CD14-positive monocyte (primary cell): ENCODE measurements around the gene RAG2. TPM values are rescaled to one million over a fixed set of nuclear protein-coding genes. Genes with fewer than 3 reads are reported as not detected.

Experiments
- DNase-seq, 3 donors: peaks; one replicate each; pipeline ENCODE4 v3.0.0-alpha.2; 2011 to 2022
- H2AFZ ChIP-seq: 2 replicates; pipeline ENCODE4 v1.6.0; 2012; ENCODE audit warnings: mild to moderate bottlenecking, low read depth, low read length, inconsistent platforms; ENCODE audit not compliant: insufficient read depth, poor library complexity, severe bottlenecking
- H3K27ac ChIP-seq, 2 donors: 1 replicate in 1 of 2; 2 replicates in 1 of 2; pipeline ENCODE4 v1.5.1; 2012 to 2013; ENCODE audit warnings: low read length in 2 of 2, control low read depth in 1 of 2, inconsistent platforms in 1 of 2, low read depth in 1 of 2, mild to moderate bottlenecking in 1 of 2
- H3K27me3 ChIP-seq, 2 donors: one replicate each; pipeline versions ENCODE4 v1.6.0 to v1.6.1; 2011 to 2013; ENCODE audit warnings: low read length in 2 of 2; ENCODE audit not compliant: control insufficient read depth in 2 of 2, insufficient read depth in 2 of 2
- H3K36me3 ChIP-seq, 2 donors: replicated peaks in 1 of 2; 1 replicate in 1 of 2; 2 replicates in 1 of 2; pipeline versions ENCODE4 v1.5.1 to v1.6.1; 2012 to 2013; ENCODE audit warnings: low read length in 2 of 2, control low read depth in 1 of 2, inconsistent platforms in 1 of 2, mild to moderate bottlenecking in 1 of 2; ENCODE audit not compliant: insufficient read depth in 2 of 2, control insufficient read depth in 1 of 2
- H3K4me1 ChIP-seq, 2 donors: 1 replicate in 1 of 2; 2 replicates in 1 of 2; pipeline versions ENCODE4 v1.5.1 to v1.6.1; 2012 to 2013; ENCODE audit warnings: low read length in 2 of 2, control low read depth in 1 of 2, inconsistent platforms in 1 of 2, mild to moderate bottlenecking in 1 of 2, moderate library complexity in 1 of 2; ENCODE audit not compliant: insufficient read depth in 2 of 2, control insufficient read depth in 1 of 2
- H3K4me2 ChIP-seq: replicated peaks from 2 replicates; pipeline ENCODE3; 2012; ENCODE audit warnings: low read length, moderate library complexity, mild to moderate bottlenecking; ENCODE audit not compliant: poor library complexity, severe bottlenecking; ENCODE audit errors: extremely low read depth
- H3K4me3 ChIP-seq, 3 experiments: fragments of 200-600 bp in 1 of 3; sonication (generic) in 1 of 3; replicated peaks in 1 of 3; 1 replicate in 2 of 3; 2 replicates in 1 of 3; pipeline ENCODE4 v1.5.1; 2011 to 2013; ENCODE audit warnings: low read length in 3 of 3, mild to moderate bottlenecking in 3 of 3, control low read depth in 2 of 3, low read depth in 2 of 3, inconsistent platforms in 1 of 3, moderate library complexity in 1 of 3
- H3K79me2 ChIP-seq: 2 replicates; pipeline ENCODE4 v1.6.0; 2012; ENCODE audit warnings: mild to moderate bottlenecking, control low read depth, inconsistent platforms, low read length, moderate library complexity; ENCODE audit not compliant: insufficient read depth
- H3K9ac ChIP-seq: 2 replicates; pipeline ENCODE4 v1.6.0; 2017; ENCODE audit warnings: low read length, mild to moderate bottlenecking; ENCODE audit not compliant: insufficient read depth, poor library complexity, severe bottlenecking
- H3K9me3 ChIP-seq, 2 donors: replicated peaks in 1 of 2; 1 replicate in 1 of 2; 2 replicates in 1 of 2; pipeline versions ENCODE4 v1.5.1 to v1.6.1; 2012 to 2013; ENCODE audit warnings: low read length in 2 of 2, control low read depth in 1 of 2; ENCODE audit not compliant: control insufficient read depth in 1 of 2, insufficient read depth in 1 of 2
- H4K20me1 ChIP-seq: 2 replicates; pipeline ENCODE4 v1.6.0; 2012; ENCODE audit warnings: mild to moderate bottlenecking, low read length, control low read depth, moderate library complexity; ENCODE audit not compliant: insufficient read depth
- H3K27ac Mint-ChIP-seq, 7 donors: one replicate each; pipeline ENCODE4 v1.8.0; 2020; ENCODE audit warnings: mild to moderate bottlenecking in 7 of 7, mixed read lengths in 7 of 7, moderate library complexity in 6 of 7, inconsistent platforms in 2 of 7
- H3K27me3 Mint-ChIP-seq, 3 donors: one replicate each; pipeline ENCODE4 v1.8.0; 2021 to 2022; ENCODE audit warnings: low read depth in 3 of 3, mild to moderate bottlenecking in 3 of 3, mixed read lengths in 3 of 3, moderate library complexity in 3 of 3, inconsistent platforms in 1 of 3
- H3K36me3 Mint-ChIP-seq, 2 donors: one replicate each; pipeline ENCODE4 v1.8.0; 2020; ENCODE audit warnings: mixed read lengths in 2 of 2, inconsistent platforms in 1 of 2, mild to moderate bottlenecking in 1 of 2
- H3K4me1 Mint-ChIP-seq: one replicate; pipeline ENCODE4 v1.8.0; 2020; ENCODE audit warnings: mild to moderate bottlenecking, mixed read lengths
- H3K4me3 Mint-ChIP-seq, 2 donors: one replicate each; pipeline ENCODE4 v1.8.0; 2020; ENCODE audit warnings: mild to moderate bottlenecking in 2 of 2, mixed read lengths in 2 of 2, moderate library complexity in 1 of 2
- H3K9me3 Mint-ChIP-seq, 7 donors: one replicate each; pipeline ENCODE4 v1.8.0; 2020 to 2022; ENCODE audit warnings: mixed read lengths in 7 of 7, mild to moderate bottlenecking in 6 of 7, moderate library complexity in 6 of 7, inconsistent platforms in 2 of 7
- WGBS: methylation state at CpG from one replicate; pipeline ENCODE4 v1.1.5; 2013; ENCODE audit warnings: missing lambda C conversion rate; ENCODE audit not compliant: insufficient coverage; 5-methylcytosine and 5-hydroxymethylcytosine counted together
- intact Hi-C, 2 donors: fragments of 100-400 bp; cut with micrococcal nuclease; formaldehyde crosslinking; loops; one replicate each; pipeline versions ENCODE4 v1.15.0 to v1.15.1; 2023
- polyA plus RNA-seq, 3 donors: library from polyadenylated mRNA; depleted of rRNA in 1 of 3; unstranded in 2 of 3; stranded (reverse) in 1 of 3; fragments of 300-500 nt in 2 of 3; fragments of >200 nt in 1 of 3; fragmentation: Illumina TruSeq in 2 of 3; gene quantifications; 1 replicate in 2 of 3; 2 replicates in 1 of 3; pipeline ENCODE4 v1.2.3, GENCODE V29; 2012 to 2021
- TF ChIP-seq, protein P1 (sequence below): fragments of 200-600 bp; IDR thresholded peaks from one replicate; pipeline ENCODE4 v1.8.0; 2022; ENCODE audit warnings: antibody characterized with exemption, mild to moderate bottlenecking

The RAG2 gene
- polyA plus RNA-seq, 3 donors: not detected

DNA sequence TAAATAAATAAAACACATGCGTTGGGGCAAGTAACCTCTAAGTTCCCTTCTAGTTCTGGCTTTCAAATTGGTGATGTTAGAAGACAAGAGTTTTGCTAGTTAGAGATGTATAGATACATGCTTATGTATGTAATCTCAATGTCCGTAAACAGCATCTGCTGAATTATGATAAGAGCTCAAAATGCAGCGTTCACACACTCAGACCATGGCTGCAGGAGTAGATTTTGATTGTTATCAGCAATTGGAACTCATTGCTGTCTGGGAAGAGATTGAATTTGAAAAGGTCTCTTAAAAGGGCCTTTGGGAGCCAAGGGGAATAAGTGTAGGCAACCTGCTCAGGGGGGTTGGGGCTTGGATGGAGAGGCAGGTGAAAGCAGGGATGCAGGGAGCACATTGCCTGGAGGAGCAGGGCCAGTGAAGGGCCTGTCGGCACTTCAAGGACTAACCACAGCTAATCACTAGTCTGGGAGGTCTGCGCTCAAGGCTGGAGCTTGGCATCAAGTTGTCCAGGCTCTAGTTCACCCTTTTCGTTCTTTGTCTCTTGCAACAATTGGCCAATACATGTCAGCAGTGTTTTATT is 32.9 kb downstream of the RAG2 start:
- H3K36me3 ChIP-seq: no peaks in the 10 kb centered on the region
- intact Hi-C loops: loop anchor here in 1 of 2 donors (10.0 kb wide), 1 partner anchor 110 kb away; no protein-coding TSS in a partner anchor
- no peak for DNase-seq
- no peak overlapping the region for H3K4me3 ChIP-seq
- peaks cover 0 to 4% of the 10 kb centered on the region in 2 donors for H3K4me1 ChIP-seq
- Mint-ChIP-seq H3K4me3 (peak overlapping the region in 1 of 2 donors; percentile 87), H3K36me3 (no peaks in the 10 kb centered on the region), H3K27ac (no peak overlapping the region), H3K4me1 (peaks cover 10% of the 10 kb centered on the region), H3K27me3 (peaks cover 0 to 14% (median 5%) of the 10 kb centered on the region in 3 donors), H3K9me3 (peaks cover 0 to 3% (median 0%) of the 10 kb centered on the region in 7 donors)
- H3K79me2 ChIP-seq: no peaks in the 10 kb centered on the region
- no peaks in the 10 kb centered on the region for H4K20me1 ChIP-seq
- no peak overlapping the region for H3K27ac ChIP-seq
- peak overlapping the region; percentile 42 for H2AFZ ChIP-seq
- H3K9ac ChIP-seq: no peak overlapping the region
- H3K4me2 ChIP-seq: peak overlapping the region; percentile 65
- 90% methylated on average over 5 of the region's 6 CpGs for WGBS
- H3K27me3 ChIP-seq: no peaks in the 10 kb centered on the region
- TF ChIP-seq, protein P1, sequence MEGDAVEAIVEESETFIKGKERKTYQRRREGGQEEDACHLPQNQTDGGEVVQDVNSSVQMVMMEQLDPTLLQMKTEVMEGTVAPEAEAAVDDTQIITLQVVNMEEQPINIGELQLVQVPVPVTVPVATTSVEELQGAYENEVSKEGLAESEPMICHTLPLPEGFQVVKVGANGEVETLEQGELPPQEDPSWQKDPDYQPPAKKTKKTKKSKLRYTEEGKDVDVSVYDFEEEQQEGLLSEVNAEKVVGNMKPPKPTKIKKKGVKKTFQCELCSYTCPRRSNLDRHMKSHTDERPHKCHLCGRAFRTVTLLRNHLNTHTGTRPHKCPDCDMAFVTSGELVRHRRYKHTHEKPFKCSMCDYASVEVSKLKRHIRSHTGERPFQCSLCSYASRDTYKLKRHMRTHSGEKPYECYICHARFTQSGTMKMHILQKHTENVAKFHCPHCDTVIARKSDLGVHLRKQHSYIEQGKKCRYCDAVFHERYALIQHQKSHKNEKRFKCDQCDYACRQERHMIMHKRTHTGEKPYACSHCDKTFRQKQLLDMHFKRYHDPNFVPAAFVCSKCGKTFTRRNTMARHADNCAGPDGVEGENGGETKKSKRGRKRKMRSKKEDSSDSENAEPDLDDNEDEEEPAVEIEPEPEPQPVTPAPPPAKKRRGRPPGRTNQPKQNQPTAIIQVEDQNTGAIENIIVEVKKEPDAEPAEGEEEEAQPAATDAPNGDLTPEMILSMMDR: no peak
- no peaks in the 10 kb centered on the region for H3K9me3 ChIP-seq

DNA sequence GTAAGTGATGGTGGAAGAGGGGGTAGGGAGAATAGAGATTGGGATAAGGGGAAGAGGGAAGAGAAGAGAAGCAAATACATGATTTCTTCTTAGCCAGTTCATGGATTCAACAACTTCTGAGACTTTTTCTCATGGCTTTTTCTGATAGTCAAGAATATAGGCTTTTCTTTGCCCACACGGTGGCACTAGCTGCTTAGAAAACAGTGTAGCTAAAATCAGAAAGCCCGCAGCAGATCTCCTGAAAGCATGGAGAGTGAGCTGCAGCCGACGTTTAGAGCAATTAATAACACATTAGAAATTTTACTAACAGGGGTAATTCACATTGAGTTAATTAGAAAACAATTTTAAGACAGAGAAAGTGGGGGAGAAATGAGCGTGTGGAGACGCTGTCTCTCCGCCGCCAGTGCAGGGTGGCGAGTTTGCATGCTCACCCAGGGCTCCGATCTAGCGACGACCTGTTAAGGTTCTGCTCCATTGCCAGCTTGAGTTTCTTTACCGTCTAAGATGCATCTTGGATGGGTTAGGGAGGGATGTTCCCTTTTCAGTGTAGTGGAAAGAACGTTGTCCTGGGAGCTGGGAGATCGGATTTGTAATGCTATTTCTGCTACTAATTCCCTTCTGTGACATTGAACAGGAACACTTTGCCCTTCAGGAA is 33.5 kb downstream of the RAG2 start:
- no peaks in the 10 kb centered on the region for H3K79me2 ChIP-seq
- no peak overlapping the region for H3K27ac ChIP-seq
- peak overlapping the region in 2 of 3 experiments; percentile 3 to 54 for H3K4me3 ChIP-seq
- H2AFZ ChIP-seq: peak overlapping the region; percentile 42
- peak overlapping the region; percentile 65 for H3K4me2 ChIP-seq
- peaks cover 0 to 14% (median 5%) of the 10 kb centered on the region in 3 donors for H3K27me3 Mint-ChIP-seq
- intact Hi-C loops: loop anchor here (5.0 to 10.0 kb wide), 2 partner anchors 110 to 183 kb away; no protein-coding TSS in a partner anchor
- H3K27me3 ChIP-seq: no peaks in the 10 kb centered on the region
- peaks cover 10% of the 10 kb centered on the region for H3K4me1 Mint-ChIP-seq
- peaks cover 0 to 5% (median 0%) of the 10 kb centered on the region in 7 donors for H3K9me3 Mint-ChIP-seq
- no peaks in the 10 kb centered on the region for H3K9me3 ChIP-seq
- peaks cover 0 to 4% of the 10 kb centered on the region in 2 donors for H3K4me1 ChIP-seq
- TF ChIP-seq, protein P1: peak; percentile 71
- H3K4me3 Mint-ChIP-seq: peak overlapping the region; percentile 71 to 87
- 2% methylated on average over 8 of the region's 15 CpGs for WGBS
- no peaks in the 10 kb centered on the region for H3K36me3 ChIP-seq
- H3K36me3 Mint-ChIP-seq: no peaks in the 10 kb centered on the region
- no peaks in the 10 kb centered on the region for H4K20me1 ChIP-seq
- peak; percentile 8 to 33 (median 20) for DNase-seq
- H3K27ac Mint-ChIP-seq: no peak overlapping the region
- no peak overlapping the region for H3K9ac ChIP-seq
